GM10266 (cell line): ENCODE measurements around the gene FSHR.

Experiments
- DNase-seq: peaks from one replicate; pipeline ENCODE4 v3.0.0; 2012; ENCODE audit errors: extremely low spot score
- CTCF ChIP-seq: IDR thresholded peaks from 2 replicates; pipeline ENCODE4 v1.5.1; 2012; ENCODE audit warnings: mild to moderate bottlenecking, low read depth; ENCODE audit not compliant: control insufficient read depth, insufficient read depth; ENCODE audit errors: missing control alignments

FSHR gene

GRCh38 chr2:49035481-49035880 is 118.8 kb downstream of the FSHR start:
- no peak for DNase-seq
- TF ChIP-seq CTCF, result no peak

GRCh38 chr2:49033394-49034185 is 120.7 kb downstream of the FSHR start:
- no peak for TF ChIP-seq CTCF
- no peak for DNase-seq

- no peak for DNase-seq
- no peak for TF ChIP-seq CTCF
Observed at GRCh38 chr2:49032936-49033335, 121.4 kb downstream of the FSHR start.

- TF ChIP-seq CTCF, result no peak
- no peak for DNase-seq
Observed at GRCh38 chr2:49032126-49032525, 122.2 kb downstream of the FSHR start.

GRCh38 chr2:49029406-49029805 is 124.9 kb downstream of the FSHR start:
- TF ChIP-seq CTCF, result no peak
- DNase-seq, result no peak

- DNase-seq, result no peak
- no peak for TF ChIP-seq CTCF
Observed at GRCh38 chr2:49028101-49028500, 126.2 kb downstream of the FSHR start.

- no peak for TF ChIP-seq CTCF
- DNase-seq, result no peak
Observed at GRCh38 chr2:49026706-49027105, 127.6 kb downstream of the FSHR start.
